Stimulated activated CD8-positive, alpha-beta memory T cell treated with anti-CD3 and anti-CD28 coated beads, Interleukin-15, amount 100 ng/mL, for 4 hours (primary cell): ENCODE results near the gene FAM107B.

ENCODE experiments used
- DNase-seq, 2 donors: peaks; one replicate each; pipeline ENCODE4 v3.0.0-alpha.2; 2020; ENCODE audit warnings: low read depth in 2 of 2

The FAM107B gene

DNA sequence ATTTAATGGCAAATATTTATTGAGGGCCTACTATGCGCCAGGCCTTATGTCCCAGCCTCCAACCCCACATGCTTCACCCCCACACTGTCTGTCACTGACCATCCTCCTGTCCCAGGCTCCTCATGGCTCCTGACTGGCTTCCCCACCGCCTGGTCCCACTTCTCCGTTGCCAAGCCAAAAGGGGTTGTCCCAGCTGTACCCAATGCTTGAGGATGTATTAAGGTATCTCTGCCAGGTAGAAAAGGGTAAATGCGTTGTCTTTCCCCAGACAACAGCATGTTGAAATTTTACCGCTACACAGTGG is 275.1 kb downstream of the FAM107B start:
- DNase-seq = no peak

- no peak for DNase-seq
Observed at GRCh38 chr10:14498326-14498725, 276.4 kb downstream of the FAM107B start.

DNA sequence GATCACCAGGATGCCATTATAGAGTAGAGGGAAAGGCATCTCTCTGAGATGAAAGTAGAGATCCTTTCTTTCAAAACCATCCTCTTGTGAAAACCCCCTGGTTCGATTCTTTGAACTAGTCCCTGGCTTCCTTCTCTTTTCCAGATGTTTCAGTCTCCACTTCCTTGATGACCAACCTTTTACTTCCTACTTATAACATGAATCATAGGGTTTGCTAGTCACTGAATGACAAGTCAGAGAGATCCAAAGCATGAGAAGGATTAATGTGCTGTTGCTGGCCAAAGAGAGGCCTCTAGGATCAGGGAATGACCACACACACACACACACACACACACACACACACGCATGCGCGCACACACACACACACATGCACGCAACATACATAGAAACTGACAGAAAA is 282.9 kb downstream of the FAM107B start:
- DNase-seq = no peak

GRCh38 chr10:14489522-14490177 is 285.0 kb downstream of the FAM107B start:
- DNase-seq = no peak

DNA sequence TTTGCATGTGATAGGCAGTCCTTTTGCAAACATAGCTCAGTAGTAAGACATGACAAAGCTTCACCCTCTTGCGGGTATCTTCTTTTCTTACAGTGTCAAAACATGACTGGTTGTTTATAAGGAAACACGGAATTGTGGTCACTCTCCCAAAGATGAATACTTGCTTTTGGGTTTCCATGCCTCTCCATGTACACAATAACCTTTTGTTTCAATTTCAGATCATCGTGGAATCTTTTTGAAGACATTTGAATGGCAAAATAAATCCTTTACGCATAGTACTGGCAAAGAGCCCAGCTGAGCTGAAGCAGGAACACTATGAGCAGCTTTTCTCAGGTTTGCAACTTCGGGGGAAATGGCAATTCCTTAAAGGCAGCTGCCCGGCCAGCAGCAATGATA is 287.2 kb downstream of the FAM107B start:
- no peak for DNase-seq

GRCh38 chr10:14486777-14487487 is 287.8 kb downstream of the FAM107B start:
- no peak for DNase-seq

DNA sequence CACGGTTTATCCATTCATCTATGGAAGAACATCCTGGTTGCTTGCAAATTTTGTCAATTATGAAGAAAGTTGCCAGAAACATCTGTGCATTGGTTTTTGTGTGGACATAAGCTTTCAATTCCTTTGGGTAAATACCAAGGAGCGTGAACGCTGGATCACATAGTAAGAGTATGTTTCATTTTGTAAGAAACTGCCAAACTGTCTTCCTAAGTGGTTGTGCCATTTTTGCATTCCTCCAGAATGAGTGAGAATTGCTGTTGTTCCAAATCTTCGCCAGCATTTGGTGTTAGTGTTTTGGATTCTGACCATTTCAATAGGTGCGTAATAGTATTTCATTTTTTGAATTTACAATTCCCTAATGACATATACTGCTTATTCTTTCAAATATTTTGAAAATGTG is 288.7 kb downstream of the FAM107B start:
- no peak for DNase-seq

GRCh38 chr10:14483417-14483816 is 291.3 kb downstream of the FAM107B start:
- DNase-seq = no peak

GRCh38 chr10:14481752-14482151 is 292.9 kb downstream of the FAM107B start:
- DNase-seq = no peak

DNA sequence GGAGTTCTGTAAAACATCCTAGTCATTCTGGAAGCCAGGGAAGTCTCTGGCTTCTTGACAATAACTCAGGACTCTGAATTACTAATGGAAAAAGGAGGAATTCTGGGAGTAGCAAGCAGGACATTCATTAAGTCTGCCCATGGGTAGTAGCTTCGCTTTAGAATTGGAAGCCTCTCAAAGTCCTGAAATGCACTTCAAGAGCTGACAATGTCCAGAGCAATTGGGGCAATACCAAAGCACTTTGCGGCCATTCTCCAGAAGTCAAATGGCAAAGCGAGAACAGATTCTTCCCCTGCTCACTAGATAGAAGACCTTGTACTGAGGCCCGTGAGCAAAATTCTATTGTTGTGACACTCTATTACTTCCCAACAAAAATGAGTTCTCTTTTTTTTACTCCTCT is 293.7 kb downstream of the FAM107B start:
- DNase-seq = no peak

DNA sequence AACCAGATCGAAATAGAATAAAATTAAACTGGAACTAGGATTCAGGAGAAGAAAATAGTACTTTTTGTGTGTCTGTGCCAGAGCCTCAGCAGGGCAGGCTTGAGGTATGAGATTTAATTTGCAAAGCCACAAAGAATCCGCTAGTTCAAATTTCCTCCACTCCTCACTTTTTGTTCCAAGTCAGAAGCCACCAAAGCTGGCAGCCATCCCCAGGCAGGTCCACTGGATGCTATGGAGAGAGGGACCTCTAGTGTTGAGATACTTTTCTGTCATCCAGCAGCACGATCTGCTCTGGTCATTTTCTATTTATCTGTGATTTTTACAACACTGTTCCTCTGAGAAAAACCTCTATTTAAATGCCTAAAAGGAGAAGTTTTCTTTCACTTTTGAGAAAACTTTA is 296.1 kb downstream of the FAM107B start:
- no peak for DNase-seq

DNA sequence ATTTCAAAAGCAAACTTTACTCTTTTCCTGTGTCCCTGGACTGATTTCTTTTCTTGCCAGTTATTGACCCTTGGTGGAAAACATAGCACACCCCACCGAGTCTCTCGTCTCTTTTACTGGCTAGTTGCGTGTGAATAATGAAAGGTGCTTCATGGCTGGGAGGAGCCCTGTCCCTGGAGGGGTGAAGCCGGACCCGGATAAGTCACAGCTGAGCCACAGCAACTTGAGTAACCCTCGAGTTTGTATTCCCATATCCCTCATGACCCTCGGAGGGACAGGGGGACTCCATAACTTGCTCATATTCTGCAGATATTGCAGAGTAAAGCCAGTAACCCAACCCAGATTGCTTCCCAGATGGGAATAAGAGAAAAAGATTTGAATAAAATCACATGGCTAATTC is 296.5 kb downstream of the FAM107B start:
- no peak for DNase-seq

- DNase-seq = no peak
Observed at GRCh38 chr10:14477408-14477710, 297.3 kb downstream of the FAM107B start.

GRCh38 chr10:14476641-14477407 is 297.9 kb downstream of the FAM107B start:
- DNase-seq = no peak

GRCh38 chr10:14476006-14476405 is 298.7 kb downstream of the FAM107B start:
- no peak for DNase-seq

DNA sequence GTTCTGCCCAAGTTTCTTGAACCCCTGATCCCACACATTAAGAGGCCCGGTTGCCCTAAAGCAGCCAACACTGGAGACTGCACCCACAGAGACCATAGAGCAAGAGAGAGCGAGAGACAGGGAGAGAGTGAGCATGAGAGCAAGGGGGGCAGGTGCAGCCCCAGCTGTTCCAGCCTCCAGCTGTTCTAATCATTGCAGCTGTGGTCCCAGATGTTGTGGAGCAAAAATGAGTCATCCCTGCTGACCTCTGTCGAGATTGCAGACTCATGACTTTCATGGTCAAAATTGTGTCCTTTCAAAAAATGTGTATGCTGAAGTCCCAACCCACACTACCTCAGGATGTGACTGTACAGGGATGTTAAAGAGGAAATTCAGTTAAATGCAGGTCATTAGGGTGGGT is 300.0 kb downstream of the FAM107B start:
- DNase-seq = no peak

- no peak for DNase-seq
Observed at GRCh38 chr10:14470920-14471319, 303.8 kb downstream of the FAM107B start.

DNA sequence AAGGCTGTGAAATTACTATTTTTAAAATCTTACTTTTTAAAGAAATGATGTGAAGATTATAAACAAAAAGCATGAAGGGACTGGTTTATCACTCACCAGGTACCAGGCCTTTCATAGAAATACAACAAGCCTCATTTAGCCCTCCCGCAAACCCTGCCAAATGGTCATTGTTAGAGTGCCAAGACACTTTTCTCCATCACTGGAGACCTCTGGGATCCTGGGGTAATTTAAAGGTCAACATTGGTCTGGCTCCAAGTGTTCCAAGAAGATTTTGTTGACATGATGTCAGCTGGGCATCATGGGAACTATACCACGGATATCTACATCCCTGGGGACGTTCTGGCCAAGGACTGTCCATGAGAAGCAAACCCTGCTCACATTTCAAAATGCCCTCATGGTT is 306.0 kb downstream of the FAM107B start:
- DNase-seq = no peak
